Astrocyte (in vitro differentiated cells and primary cell): ENCODE measurements around the gene SNCAIP.

Experiments
- EZH2 ChIP-seq: IDR thresholded peaks from 2 replicates; pipeline ENCODE4 v1.6.1; 2012; ENCODE audit warnings: mild to moderate bottlenecking, low read length, inconsistent platforms; ENCODE audit not compliant: insufficient read depth
- TF ChIP-seq, protein P1 (sequence below): IDR thresholded peaks from 2 replicates; pipeline ENCODE4 v1.5.1; 2011; ENCODE audit warnings: low read depth, mild to moderate bottlenecking, inconsistent platforms, low read length, moderate library complexity; ENCODE audit not compliant: insufficient read depth

DNA sequence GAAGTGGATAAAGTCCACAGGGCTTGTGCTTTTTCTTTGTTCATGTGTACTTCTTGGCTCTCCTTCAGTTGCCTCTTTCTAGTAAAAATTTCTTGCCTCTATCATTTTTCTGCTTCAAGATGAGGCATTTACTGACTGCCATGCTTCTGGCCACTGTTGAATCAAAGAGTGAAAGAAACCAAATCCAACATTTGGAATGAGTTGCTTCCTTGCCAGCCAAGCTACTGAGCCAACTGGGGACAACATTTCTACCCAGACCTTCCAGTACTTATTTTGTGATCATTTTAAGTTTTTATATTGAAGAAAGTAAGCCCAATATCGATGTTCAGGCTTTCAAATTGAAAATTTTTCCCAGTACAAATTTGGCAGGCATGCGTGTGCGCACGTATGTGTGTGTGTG lies 73.2 kb downstream of the SNCAIP start:
- TF ChIP-seq, protein P1, sequence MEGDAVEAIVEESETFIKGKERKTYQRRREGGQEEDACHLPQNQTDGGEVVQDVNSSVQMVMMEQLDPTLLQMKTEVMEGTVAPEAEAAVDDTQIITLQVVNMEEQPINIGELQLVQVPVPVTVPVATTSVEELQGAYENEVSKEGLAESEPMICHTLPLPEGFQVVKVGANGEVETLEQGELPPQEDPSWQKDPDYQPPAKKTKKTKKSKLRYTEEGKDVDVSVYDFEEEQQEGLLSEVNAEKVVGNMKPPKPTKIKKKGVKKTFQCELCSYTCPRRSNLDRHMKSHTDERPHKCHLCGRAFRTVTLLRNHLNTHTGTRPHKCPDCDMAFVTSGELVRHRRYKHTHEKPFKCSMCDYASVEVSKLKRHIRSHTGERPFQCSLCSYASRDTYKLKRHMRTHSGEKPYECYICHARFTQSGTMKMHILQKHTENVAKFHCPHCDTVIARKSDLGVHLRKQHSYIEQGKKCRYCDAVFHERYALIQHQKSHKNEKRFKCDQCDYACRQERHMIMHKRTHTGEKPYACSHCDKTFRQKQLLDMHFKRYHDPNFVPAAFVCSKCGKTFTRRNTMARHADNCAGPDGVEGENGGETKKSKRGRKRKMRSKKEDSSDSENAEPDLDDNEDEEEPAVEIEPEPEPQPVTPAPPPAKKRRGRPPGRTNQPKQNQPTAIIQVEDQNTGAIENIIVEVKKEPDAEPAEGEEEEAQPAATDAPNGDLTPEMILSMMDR, result no peak
- no peak for TF ChIP-seq EZH2
